T follicular helper cell (primary cell): ENCODE results near the gene KCNQ4.

Experiments used
- DNase-seq: peaks from one replicate; pipeline ENCODE4 v3.0.0-alpha.2; 2020; ENCODE audit warnings: low read depth

KCNQ4 gene

GRCh38 chr1:40754201-40754600 is 29.4 kb upstream of the KCNQ4 start:
- DNase-seq = no peak

- no peak for DNase-seq
Observed at GRCh38 chr1:40755067-40755466, 28.5 kb upstream of the KCNQ4 start.

GRCh38 chr1:40756523-40756922 is 27.1 kb upstream of the KCNQ4 start:
- no peak for DNase-seq

DNA sequence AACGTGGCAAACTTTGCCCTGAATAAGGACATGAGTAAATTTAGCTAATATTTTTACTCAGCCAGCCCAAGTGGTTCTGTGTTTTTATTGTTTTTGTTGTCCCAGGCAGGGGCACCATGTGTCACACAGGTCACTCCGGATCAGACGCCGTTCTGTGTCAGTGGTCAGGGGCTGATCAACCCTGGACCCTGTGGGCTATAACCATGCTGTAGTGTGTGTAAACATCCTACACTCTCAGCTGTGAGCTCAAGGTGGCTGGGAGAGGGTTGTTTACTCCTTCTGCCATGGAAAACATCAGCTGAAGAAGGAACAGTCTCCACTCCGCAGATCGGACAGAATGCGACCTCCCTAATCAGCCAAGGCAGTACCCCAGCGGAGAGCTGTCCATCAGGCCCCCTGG is 26.5 kb upstream of the KCNQ4 start:
- DNase-seq = no peak

- no peak for DNase-seq
Observed at GRCh38 chr1:40758004-40758403, 25.6 kb upstream of the KCNQ4 start.

DNA sequence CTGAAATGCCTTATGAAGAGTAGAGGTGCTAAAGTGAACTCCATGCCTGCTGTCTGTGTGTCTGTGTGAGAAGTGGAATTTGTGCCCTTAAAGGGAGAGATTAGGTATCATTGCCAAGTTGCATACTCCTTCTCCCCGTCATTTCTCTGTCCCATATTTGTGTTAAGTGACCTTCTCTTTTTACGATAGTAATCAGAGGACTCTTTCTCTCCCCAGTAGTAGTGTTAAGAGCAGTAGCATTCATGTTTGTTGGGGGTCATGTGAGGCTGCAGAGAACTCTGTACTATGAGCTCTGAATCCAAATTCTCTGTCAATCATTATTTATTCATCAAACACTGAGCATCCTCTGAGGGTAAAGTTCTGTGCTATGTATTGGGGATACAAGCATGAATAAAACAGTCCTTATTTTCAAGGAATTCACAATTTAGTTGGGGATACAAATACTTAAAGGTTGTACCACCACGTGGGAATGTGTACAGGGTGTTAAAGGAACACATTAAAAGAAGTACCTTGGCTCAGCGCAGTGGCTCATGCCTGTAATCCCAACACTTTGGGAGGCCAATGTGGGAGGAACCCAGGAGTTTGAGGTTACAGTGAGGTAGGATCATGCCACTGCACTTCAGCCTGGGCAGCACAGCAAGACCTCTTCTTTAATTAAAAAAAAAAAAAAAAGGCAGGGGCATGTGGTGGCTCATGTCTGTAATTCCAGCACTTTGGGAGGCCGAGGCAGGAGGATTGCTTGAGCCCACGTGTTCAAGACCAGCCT is 24.8 kb upstream of the KCNQ4 start:
- no peak for DNase-seq

DNA sequence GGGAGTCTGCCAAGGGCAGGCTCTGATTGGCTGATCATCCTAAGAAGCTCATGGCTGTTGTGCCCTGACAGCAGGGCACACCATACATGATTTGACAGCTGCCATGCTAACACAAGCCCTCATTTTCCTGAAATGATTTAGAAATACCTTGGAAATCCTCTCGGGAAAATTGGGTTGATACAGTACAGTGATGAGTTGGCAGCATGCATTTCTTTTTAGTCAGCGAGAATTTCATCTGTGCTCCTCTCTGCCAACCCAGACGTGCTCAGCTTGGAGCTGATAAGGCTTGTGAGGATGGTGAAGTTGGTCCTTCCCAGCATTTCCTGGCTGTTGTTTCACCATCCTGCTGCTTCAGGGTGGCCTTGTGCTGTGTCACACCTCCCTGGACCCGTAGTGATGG is 22.6 kb upstream of the KCNQ4 start:
- DNase-seq = no peak

GRCh38 chr1:40762144-40762923 is 21.3 kb upstream of the KCNQ4 start:
- DNase-seq = no peak

- no peak for DNase-seq
Observed at GRCh38 chr1:40763742-40764532, 19.6 kb upstream of the KCNQ4 start.

GRCh38 chr1:40764981-40765380 is 18.6 kb upstream of the KCNQ4 start:
- no peak for DNase-seq

- no peak for DNase-seq
Observed at GRCh38 chr1:40766017-40766416, 17.6 kb upstream of the KCNQ4 start.

DNA sequence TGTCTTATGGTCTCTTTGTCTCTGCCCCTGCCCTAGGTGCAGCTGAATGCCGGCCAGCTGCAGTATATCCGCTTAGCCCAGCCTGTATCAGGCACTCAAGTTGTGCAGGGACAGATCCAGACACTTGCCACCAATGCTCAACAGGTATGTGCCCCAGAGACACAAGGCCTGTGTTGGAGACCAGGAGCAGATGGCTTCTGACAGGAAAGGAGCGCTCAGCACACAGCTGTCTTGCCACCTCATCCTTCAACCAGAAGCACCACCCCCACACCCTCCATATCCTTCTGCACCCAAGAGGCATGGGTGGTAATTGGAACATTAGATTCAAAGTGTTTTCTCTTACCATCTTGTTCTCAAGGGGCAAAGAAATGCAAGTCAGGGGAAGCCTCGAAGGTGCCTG is 17.0 kb upstream of the KCNQ4 start:
- DNase-seq = no peak

DNA sequence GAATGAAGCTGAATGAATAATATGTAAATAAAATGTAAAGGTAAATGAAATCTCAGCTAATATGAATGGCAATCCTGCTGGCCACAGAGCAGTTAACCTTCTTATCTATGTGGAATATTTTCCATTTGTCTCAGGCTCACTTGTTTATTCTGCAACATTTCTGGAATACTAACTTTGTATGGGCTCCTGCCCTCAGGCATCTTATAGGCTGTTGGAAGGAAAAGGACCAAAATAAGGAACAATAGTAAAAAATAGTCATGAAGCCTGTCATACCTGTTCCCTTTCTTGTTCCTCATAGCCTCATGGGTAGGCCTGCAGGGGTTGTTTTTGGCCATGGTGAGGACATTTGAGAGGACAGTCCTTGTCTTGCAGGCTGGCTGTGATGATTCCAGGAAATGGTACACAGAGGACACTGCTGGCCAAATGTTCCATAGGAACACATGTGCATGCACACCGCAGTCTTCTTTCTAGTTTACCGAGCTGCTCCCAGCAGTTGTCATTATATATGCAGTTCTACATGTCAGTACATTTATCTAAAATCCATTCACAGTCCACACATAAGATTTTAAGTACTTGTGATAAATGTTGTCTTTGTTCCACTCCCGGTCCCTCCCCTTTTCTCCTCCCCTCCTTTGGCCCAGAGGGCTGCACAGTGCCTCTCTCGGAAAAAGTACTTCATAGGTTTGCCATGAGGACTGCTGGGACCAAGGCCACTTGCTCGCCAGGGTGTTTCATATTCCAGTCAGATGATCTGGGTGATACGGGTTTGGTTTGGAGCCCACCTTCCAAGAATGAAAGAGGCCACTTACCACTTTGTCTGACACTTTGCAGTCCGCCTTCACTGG is 15.2 kb upstream of the KCNQ4 start:
- no peak for DNase-seq

GRCh38 chr1:40769815-40770214 is 13.8 kb upstream of the KCNQ4 start:
- no peak for DNase-seq

GRCh38 chr1:40770296-40771070 is 13.1 kb upstream of the KCNQ4 start:
- DNase-seq = no peak

DNA sequence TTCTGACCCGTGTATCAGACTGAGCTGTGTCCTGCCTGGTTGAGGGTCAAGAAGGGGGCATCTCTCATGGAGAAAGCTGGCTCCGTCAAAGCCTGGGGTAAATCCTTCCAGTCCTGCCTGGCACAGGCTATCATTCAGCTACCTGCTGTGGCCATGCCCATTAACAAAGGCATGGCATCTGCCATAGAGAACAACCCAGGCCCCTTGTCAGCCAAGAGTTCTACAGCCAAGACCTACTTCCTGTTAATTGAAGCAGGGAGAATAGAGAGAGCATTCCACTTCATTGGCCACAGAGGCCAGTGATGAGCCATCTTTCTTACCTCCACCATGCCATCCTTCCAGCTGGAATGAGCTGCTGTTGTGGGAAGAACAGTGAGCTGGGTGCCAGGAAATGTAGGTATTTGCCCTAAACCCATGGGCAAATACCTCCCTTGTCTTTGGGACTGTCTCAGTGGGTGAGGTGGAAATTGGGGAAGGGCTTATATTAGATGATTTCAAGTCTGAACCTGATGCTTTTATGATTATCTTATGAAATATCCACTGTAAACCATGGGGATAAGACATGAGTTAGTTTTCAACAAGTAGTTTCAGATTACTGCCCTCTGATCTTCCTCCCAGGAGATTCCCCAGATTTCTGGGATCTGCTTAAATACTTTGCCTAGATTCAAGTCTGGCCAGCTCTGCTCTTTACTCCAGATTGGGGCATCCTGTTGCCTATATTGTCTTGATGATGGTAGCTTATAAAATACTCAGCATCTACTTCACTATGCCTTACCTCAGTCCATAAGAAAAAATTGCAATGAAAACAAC is 11.2 kb upstream of the KCNQ4 start:
- no peak for DNase-seq

DNA sequence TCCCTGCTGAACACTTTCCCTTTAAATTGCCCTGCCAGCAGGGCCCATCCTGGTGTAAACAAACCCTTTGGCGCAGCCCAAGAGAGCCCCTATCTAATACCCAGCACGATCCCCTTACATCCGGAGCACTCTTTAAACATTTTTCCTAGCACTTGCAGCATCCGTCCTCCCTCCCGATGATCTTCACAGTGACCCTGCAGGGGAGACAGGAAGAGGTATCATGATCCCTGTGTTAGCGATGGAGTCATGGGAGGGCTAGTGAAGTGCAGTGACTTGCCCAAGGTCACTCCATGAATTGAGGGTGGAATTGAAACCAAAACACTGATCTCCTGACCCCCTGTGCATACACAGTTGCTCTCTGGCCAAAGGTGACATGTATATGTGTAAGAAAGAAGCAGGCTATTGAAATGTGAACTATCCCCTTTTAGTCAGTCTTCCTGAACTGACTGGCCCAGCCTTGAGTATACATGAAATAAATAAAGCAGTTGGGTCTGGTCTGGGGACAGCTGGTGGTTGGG is 9.8 kb upstream of the KCNQ4 start:
- DNase-seq = no peak

DNA sequence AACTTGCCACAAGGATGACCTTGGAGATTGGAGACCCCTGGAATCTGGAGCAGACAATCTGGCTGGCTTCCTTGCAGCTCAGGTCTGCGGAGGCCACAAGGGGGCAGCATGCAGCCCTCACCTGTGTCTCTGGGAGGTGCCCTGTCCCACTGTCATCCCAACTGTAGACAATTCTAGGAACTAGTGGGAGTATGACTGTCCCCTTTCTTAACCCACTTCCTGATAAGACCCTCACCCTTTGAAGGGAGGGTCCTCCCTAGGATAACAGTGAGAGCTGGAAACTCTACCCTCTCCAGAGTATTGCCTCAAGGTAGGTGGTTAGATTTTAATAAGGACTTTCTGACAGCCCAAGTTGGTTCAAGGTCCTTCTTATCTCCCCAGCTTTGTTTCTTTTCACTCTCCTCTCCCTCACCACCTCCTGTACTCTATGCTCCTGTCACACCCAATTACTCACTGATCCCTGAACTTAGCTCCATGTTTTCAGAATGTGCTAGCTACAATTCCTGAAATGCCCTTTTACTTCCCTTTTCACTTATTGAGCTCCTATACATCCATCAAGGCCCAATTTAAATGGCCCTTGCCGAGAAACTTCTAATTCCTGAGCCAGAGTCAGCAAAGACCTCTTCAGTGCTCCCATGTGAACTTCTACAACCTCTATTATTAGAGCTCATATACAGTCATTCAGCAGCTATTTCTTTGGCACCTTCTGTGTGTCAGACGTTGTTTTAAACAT is 9.2 kb upstream of the KCNQ4 start:
- DNase-seq = peak; percentile 53
